ENCODE data around the gene NFE2L2. TPM values are rescaled to one million over a fixed set of nuclear protein-coding genes. Genes with fewer than 3 reads are reported as not detected.
A peak's percentile ranks its signal among the peaks of the same experiment; 100 is the strongest.

Gene NFE2L2
- total and polyA plus RNA-seq, 5 donors from 2014 or later = 44.5 to 121 (median 60.4) TPM

- H3K27ac Mint-ChIP-seq = peak overlapping the region; percentile 78 to 89 (median 87)
- Histone ChIP-seq H3K4me3 (ENCODE audit: low read depth, low read length) (peak overlapping the region; percentile 54), H3K9me3 (ENCODE audit: control insufficient read depth in 2 of 2, low read length in 2 of 2) (no peaks in the 10 kb centered on the region), H3K4me1 (ENCODE audit: control insufficient read depth, insufficient read depth, low read length, poor library complexity, severe bottlenecking) (peaks cover 81% of the 10 kb centered on the region), H3K27ac (ENCODE audit: insufficient read depth, low read length, poor library complexity, severe bottlenecking) (peak overlapping the region; percentile 71), H3K36me3 (ENCODE audit: control insufficient read depth, insufficient read depth, low read length) (peaks cover 5% of the 10 kb centered on the region), H3K27me3 (ENCODE audit: control insufficient read depth, insufficient read depth, low read length) (no peaks in the 10 kb centered on the region)
- no peaks in the 10 kb centered on the region for H3K9me3 Mint-ChIP-seq
- H3K36me3 Mint-ChIP-seq = peaks cover 10% of the 10 kb centered on the region
- peaks cover 43 to 93% (median 76%) of the 10 kb centered on the region in 4 donors for H3K4me1 Mint-ChIP-seq
- no peak for DNase-seq
- no peaks in the 10 kb centered on the region for H3K27me3 Mint-ChIP-seq
- peak overlapping the region; percentile 0 to 70 (median 31) for H3K4me3 Mint-ChIP-seq
- peak in 1 of 2 donors; percentile 27 for ATAC-seq (ENCODE audit: low read depth in 2 of 2)
Observed at GRCh38 chr2:177241711-177242120, 22.8 kb downstream of the NFE2L2 start.

DNA sequence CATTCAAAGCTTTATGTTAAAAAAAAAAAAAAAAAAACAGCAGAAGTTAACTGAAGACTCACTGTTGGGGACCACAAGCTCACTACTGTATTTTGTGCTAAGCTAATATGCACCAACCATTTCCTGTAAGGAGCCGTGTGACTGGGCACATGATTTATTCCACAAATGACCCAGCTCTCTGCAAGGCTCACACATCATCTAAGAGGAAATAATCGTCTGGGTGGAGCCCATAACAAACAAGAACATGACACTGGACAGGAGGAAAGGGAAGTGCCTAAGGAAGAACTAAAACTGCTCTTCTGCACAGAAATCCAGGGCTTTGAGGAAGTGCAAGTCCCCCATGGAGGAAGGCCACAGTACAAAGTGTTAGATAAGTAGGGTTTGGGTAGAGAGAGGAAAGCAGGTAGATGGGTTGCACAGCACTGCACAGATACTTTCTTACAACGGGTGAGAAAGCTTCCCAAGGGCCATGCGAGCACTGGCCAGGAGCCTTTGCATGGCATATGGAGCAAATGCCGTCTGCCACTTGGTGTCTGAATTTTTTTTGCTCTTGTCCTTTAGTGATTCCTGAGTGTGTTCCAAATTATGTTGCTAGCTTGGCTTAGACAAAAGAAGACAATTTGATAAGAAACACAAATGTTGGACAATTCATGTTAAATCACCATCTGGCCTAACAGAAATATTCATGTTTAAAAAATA lies 24.4 kb downstream of the NFE2L2 start:
- Histone ChIP-seq H3K9me3 (ENCODE audit: control insufficient read depth in 2 of 2, low read length in 2 of 2) (no peaks in the 10 kb centered on the region), H3K36me3 (ENCODE audit: control insufficient read depth, insufficient read depth, low read length) (peaks cover 10% of the 10 kb centered on the region), H3K27me3 (ENCODE audit: control insufficient read depth, insufficient read depth, low read length) (no peaks in the 10 kb centered on the region), H3K4me1 (ENCODE audit: control insufficient read depth, insufficient read depth, low read length, poor library complexity, severe bottlenecking) (peaks cover 69% of the 10 kb centered on the region), H3K27ac (ENCODE audit: insufficient read depth, low read length, poor library complexity, severe bottlenecking) (peak overlapping the region; percentile 71), H3K4me3 (ENCODE audit: low read depth, low read length) (peak overlapping the region; percentile 54)
- DNase-seq (peak; percentile 10 to 85 (median 53)), ATAC-seq (ENCODE audit: low read depth in 2 of 2) (peak; percentile 77 to 85)
- Mint-ChIP-seq H3K9me3 (no peaks in the 10 kb centered on the region), H3K27me3 (no peaks in the 10 kb centered on the region), H3K36me3 (peaks cover 18% of the 10 kb centered on the region), H3K4me1 (peaks cover 43 to 89% (median 79%) of the 10 kb centered on the region in 4 donors), H3K27ac (peak overlapping the region; percentile 78 to 87 (median 81)), H3K4me3 (peak overlapping the region; percentile 61 to 70 (median 61))

DNA sequence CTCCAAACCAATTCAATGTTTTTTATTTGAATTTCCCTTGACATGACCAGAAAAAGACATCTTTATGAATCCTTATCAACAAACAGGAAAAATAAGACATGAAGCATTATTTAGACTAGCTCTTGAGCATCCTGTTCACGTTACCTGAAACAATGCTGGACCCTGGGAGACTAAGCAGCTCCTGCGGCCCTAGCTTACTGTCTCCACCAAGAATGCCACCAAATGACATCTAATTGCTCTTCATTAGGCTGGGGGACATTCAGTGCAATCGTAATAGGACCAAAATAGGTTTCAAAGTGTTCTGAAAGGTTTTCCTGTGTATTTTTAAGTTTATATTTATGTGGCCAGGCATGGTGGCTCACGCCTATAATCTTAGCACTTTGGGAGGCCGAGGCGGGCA lies 25.5 kb downstream of the NFE2L2 start:
- Mint-ChIP-seq H3K36me3 (peaks cover 26% of the 10 kb centered on the region), H3K9me3 (no peaks in the 10 kb centered on the region), H3K27me3 (no peaks in the 10 kb centered on the region), H3K4me3 (peak overlapping the region in 3 of 4 donors; percentile 37 to 61 (median 38)), H3K27ac (peak overlapping the region; percentile 78 to 87 (median 82)), H3K4me1 (peaks cover 39 to 90% (median 76%) of the 10 kb centered on the region in 4 donors)
- Histone ChIP-seq H3K4me3 (ENCODE audit: low read depth, low read length) (peak overlapping the region; percentile 28), H3K27ac (ENCODE audit: insufficient read depth, low read length, poor library complexity, severe bottlenecking) (peak overlapping the region; percentile 71), H3K27me3 (ENCODE audit: control insufficient read depth, insufficient read depth, low read length) (no peaks in the 10 kb centered on the region), H3K36me3 (ENCODE audit: control insufficient read depth, insufficient read depth, low read length) (peaks cover 17% of the 10 kb centered on the region), H3K9me3 (ENCODE audit: control insufficient read depth in 2 of 2, low read length in 2 of 2) (no peaks in the 10 kb centered on the region), H3K4me1 (ENCODE audit: control insufficient read depth, insufficient read depth, low read length, poor library complexity, severe bottlenecking) (peaks cover 62% of the 10 kb centered on the region)
- ATAC-seq (ENCODE audit: low read depth in 2 of 2) (no peak), DNase-seq (no peak)

- Histone ChIP-seq H3K36me3 (ENCODE audit: control insufficient read depth, insufficient read depth, low read length) (peaks cover 28% of the 10 kb centered on the region), H3K9me3 (ENCODE audit: control insufficient read depth in 2 of 2, low read length in 2 of 2) (no peaks in the 10 kb centered on the region), H3K4me1 (ENCODE audit: control insufficient read depth, insufficient read depth, low read length, poor library complexity, severe bottlenecking) (peaks cover 53% of the 10 kb centered on the region), H3K27ac (ENCODE audit: insufficient read depth, low read length, poor library complexity, severe bottlenecking) (peak overlapping the region; percentile 49), H3K4me3 (ENCODE audit: low read depth, low read length) (no peak overlapping the region), H3K27me3 (ENCODE audit: control insufficient read depth, insufficient read depth, low read length) (no peaks in the 10 kb centered on the region)
- Mint-ChIP-seq H3K36me3 (peaks cover 29% of the 10 kb centered on the region), H3K4me1 (peaks cover 37 to 86% (median 71%) of the 10 kb centered on the region in 4 donors), H3K9me3 (no peaks in the 10 kb centered on the region), H3K27ac (peak overlapping the region; percentile 23 to 87 (median 23)), H3K27me3 (no peaks in the 10 kb centered on the region), H3K4me3 (peak overlapping the region in 1 of 4 donors; percentile 7)
- ATAC-seq (ENCODE audit: low read depth in 2 of 2) (no peak), DNase-seq (no peak)
Observed at GRCh38 chr2:177237932-177238331, 26.6 kb downstream of the NFE2L2 start.

GRCh38 chr2:177235855-177236437 lies 28.6 kb downstream of the NFE2L2 start:
- H3K4me1 ChIP-seq (ENCODE audit: control insufficient read depth, insufficient read depth, low read length, poor library complexity, severe bottlenecking) = peaks cover 33% of the 10 kb centered on the region
- no peaks in the 10 kb centered on the region for H3K9me3 ChIP-seq (ENCODE audit: control insufficient read depth in 2 of 2, low read length in 2 of 2)
- H3K27ac Mint-ChIP-seq = peak overlapping the region; percentile 32 to 71 (median 56)
- no peak for DNase-seq
- H3K27ac ChIP-seq (ENCODE audit: insufficient read depth, low read length, poor library complexity, severe bottlenecking) = peak overlapping the region; percentile 50
- H3K4me3 Mint-ChIP-seq = peak overlapping the region in 2 of 4 donors; percentile 17 to 23
- H3K36me3 ChIP-seq (ENCODE audit: control insufficient read depth, insufficient read depth, low read length) = peaks cover 48% of the 10 kb centered on the region
- no peaks in the 10 kb centered on the region for H3K27me3 ChIP-seq (ENCODE audit: control insufficient read depth, insufficient read depth, low read length)
- H3K4me3 ChIP-seq (ENCODE audit: low read depth, low read length) = no peak overlapping the region
- H3K27me3 Mint-ChIP-seq = no peaks in the 10 kb centered on the region
- H3K4me1 Mint-ChIP-seq = peaks cover 25 to 67% (median 58%) of the 10 kb centered on the region in 4 donors
- no peak for ATAC-seq (ENCODE audit: low read depth in 2 of 2)
- H3K36me3 Mint-ChIP-seq = peaks cover 38% of the 10 kb centered on the region
- H3K9me3 Mint-ChIP-seq = no peaks in the 10 kb centered on the region

DNA sequence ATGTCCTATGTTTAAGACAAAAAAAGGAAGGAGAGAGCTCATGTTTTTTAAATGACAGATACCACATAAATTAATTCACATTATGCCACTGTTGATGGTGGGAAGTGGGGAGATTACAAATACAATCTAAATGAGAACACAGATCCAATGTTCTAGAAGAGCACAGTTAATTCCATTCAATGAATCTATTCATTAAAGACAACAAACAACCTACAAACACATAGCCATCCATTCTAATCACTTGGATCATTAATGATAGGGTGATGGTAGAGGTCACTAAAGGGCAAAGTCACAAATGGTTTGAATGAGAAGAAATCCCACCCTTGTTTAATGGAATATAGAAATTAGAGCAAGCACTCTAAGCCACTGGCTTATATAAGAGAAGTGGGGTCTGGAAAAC lies 30.3 kb downstream of the NFE2L2 start:
- Histone ChIP-seq H3K9me3 (ENCODE audit: control insufficient read depth in 2 of 2, low read length in 2 of 2) (no peaks in the 10 kb centered on the region), H3K4me1 (ENCODE audit: control insufficient read depth, insufficient read depth, low read length, poor library complexity, severe bottlenecking) (peaks cover 16% of the 10 kb centered on the region), H3K36me3 (ENCODE audit: control insufficient read depth, insufficient read depth, low read length) (peaks cover 59% of the 10 kb centered on the region), H3K4me3 (ENCODE audit: low read depth, low read length) (no peak overlapping the region), H3K27ac (ENCODE audit: insufficient read depth, low read length, poor library complexity, severe bottlenecking) (no peak overlapping the region), H3K27me3 (ENCODE audit: control insufficient read depth, insufficient read depth, low read length) (no peaks in the 10 kb centered on the region)
- no peak overlapping the region for H3K27ac Mint-ChIP-seq
- ATAC-seq (ENCODE audit: low read depth in 2 of 2) (no peak), DNase-seq (no peak)
- H3K36me3 Mint-ChIP-seq = peaks cover 48% of the 10 kb centered on the region
- peak overlapping the region in 1 of 4 donors; percentile 1 for H3K4me3 Mint-ChIP-seq
- no peaks in the 10 kb centered on the region for H3K27me3 Mint-ChIP-seq
- H3K4me1 Mint-ChIP-seq = peaks cover 20 to 60% (median 48%) of the 10 kb centered on the region in 4 donors
- no peaks in the 10 kb centered on the region for H3K9me3 Mint-ChIP-seq

GRCh38 chr2:177232098-177232704 lies 32.3 kb downstream of the NFE2L2 start:
- H3K27me3 Mint-ChIP-seq = no peaks in the 10 kb centered on the region
- H3K27ac Mint-ChIP-seq = peak overlapping the region in 2 of 3 donors; percentile 26 to 60
- Histone ChIP-seq H3K4me3 (ENCODE audit: low read depth, low read length) (no peak overlapping the region), H3K4me1 (ENCODE audit: control insufficient read depth, insufficient read depth, low read length, poor library complexity, severe bottlenecking) (no peaks in the 10 kb centered on the region), H3K9me3 (ENCODE audit: control insufficient read depth in 2 of 2, low read length in 2 of 2) (no peaks in the 10 kb centered on the region), H3K27ac (ENCODE audit: insufficient read depth, low read length, poor library complexity, severe bottlenecking) (no peak overlapping the region), H3K36me3 (ENCODE audit: control insufficient read depth, insufficient read depth, low read length) (peaks cover 64% of the 10 kb centered on the region), H3K27me3 (ENCODE audit: control insufficient read depth, insufficient read depth, low read length) (no peaks in the 10 kb centered on the region)
- no peak for ATAC-seq (ENCODE audit: low read depth in 2 of 2)
- no peak for DNase-seq
- H3K9me3 Mint-ChIP-seq = no peaks in the 10 kb centered on the region
- H3K4me3 Mint-ChIP-seq = peak overlapping the region in 1 of 4 donors; percentile 43
- H3K4me1 Mint-ChIP-seq = peaks cover 22 to 53% (median 41%) of the 10 kb centered on the region in 4 donors
- peaks cover 56% of the 10 kb centered on the region for H3K36me3 Mint-ChIP-seq
